Vagina (tissue), 2 donors: Measurements from ENCODE around the gene ORM2.

Experiments used
- POLR2A ChIP-seq, 2 donors: fragments of 450-650 bp; IDR thresholded peaks; one replicate each; pipeline ENCODE4 v1.6.1; 2017; ENCODE audit warnings: antibody characterized with exemption in 2 of 2, mild to moderate bottlenecking in 2 of 2, moderate library complexity in 2 of 2
- POLR2AphosphoS5 ChIP-seq, 2 donors: sonication (generic); formaldehyde crosslinking; IDR thresholded peaks; one replicate each; pipeline ENCODE4 v1.9.0; 2017; ENCODE audit warnings: antibody characterized with exemption in 2 of 2, mild to moderate bottlenecking in 2 of 2, low read depth in 1 of 2; ENCODE audit not compliant: insufficient read depth in 1 of 2
- TF ChIP-seq, protein P1 (sequence below), 3 experiments: fragments of 450-650 bp in 2 of 3; fragments of 200-600 bp in 1 of 3; sonication (generic) in 1 of 3; IDR thresholded peaks; one replicate each; pipeline ENCODE4 v1.5.1; 2017 to 2019; ENCODE audit warnings: antibody characterized with exemption in 3 of 3, mild to moderate bottlenecking in 2 of 3, moderate library complexity in 2 of 3

DNA sequence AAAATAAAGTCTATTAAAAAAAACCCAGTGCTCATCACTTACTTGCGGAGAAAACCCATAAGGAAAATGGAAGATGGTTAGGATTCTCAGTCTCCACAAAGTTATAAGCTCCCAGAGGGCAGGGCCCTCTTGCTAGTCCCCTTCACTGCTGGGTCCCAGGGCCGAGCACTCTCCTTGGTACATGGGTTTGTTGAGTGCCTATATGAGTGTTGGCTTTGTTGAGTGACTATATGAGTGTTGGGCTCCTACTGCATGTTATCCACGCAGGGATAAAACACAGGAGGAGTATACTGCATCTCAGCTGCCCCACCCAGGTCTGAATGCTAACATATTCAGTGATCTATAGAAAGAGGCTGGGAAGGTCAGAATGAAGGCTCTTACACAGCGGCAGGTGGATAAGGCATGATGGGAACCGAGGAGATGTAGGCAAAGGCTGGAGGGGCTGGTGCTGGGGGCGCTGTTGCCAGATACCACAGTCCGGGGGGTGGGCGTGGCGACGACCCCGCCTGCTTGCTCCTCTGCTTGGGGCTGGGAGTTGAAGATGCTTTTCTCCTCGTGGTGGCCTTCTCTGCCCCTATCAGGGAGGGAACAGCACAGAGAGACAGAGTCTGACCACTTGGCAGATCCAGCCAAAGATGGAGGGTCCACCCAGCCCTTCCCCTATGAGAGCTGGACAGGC lies 11.6 kb downstream of the ORM2 start:
- TF ChIP-seq, protein P1, sequence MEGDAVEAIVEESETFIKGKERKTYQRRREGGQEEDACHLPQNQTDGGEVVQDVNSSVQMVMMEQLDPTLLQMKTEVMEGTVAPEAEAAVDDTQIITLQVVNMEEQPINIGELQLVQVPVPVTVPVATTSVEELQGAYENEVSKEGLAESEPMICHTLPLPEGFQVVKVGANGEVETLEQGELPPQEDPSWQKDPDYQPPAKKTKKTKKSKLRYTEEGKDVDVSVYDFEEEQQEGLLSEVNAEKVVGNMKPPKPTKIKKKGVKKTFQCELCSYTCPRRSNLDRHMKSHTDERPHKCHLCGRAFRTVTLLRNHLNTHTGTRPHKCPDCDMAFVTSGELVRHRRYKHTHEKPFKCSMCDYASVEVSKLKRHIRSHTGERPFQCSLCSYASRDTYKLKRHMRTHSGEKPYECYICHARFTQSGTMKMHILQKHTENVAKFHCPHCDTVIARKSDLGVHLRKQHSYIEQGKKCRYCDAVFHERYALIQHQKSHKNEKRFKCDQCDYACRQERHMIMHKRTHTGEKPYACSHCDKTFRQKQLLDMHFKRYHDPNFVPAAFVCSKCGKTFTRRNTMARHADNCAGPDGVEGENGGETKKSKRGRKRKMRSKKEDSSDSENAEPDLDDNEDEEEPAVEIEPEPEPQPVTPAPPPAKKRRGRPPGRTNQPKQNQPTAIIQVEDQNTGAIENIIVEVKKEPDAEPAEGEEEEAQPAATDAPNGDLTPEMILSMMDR (IDR thresholded peaks at IDR 0.05), result no peak
- TF ChIP-seq POLR2AphosphoS5 (IDR thresholded peaks at IDR 0.05; ENCODE audit: insufficient read depth in 1 of 2, low read depth in 1 of 2) (no peak), POLR2A (IDR thresholded peaks at IDR 0.05) (no peak)
